C4-2B (cell line): ENCODE results near the gene BSN.

Source experiments
- CTCF ChIP-seq: fragments of 450-650 bp; conservative IDR thresholded peaks from 2 replicates; pipeline ENCODE4 v1.5.1; 2017; ENCODE audit warnings: mild to moderate bottlenecking
- ZFX ChIP-seq: fragments of 450-650 bp; IDR thresholded peaks from 2 replicates; pipeline ENCODE4 v1.6.1; 2017

GRCh38 chr3:49536875-49537533 is 17.3 kb upstream of the BSN start:
- no peak for TF ChIP-seq CTCF
- no peak for TF ChIP-seq ZFX
